Measurements from ENCODE around the gene TMPRSS3.

TMPRSS3 gene

DNA sequence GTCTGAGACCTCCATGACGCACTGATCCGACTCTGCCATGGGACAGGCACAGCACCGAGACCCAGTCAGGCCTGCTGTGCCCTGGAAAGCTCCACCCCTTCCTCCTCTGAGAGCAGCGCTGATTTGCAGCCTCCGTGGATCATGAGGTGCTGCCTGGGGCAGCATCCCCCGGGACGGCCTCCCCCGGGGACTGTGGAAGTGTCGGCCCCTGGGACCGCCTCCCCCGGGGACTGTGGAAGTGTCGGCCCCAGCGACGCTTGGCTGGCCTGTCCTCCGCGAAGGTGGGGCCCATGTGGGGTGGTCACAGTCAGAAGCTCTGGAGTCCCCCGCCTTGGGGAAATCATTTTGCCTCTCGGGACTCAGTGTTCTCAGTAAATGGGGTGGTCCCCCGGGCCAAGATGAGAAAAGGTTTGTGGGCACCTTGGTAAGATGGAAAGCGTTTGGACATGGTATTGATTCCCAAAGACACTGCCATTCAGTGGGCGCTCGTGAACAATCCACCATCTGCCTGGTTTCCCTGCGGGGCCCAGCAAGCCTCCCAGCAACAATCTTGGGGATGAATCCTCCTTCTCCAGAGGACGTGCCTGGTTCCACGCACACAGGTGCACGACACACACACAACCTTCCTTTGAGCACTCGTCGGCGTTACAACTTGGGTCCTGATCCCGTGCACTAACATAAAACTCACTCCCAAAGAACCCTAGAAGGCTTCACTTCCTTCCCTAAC is 48.1 kb downstream of the TMPRSS3 start:
- DNase-seq, result no peak
- TF ChIP-seq POLR2A (IDR thresholded peaks at IDR 0.05; ENCODE audit: low read length) (no peak), GATA1 (IDR thresholded peaks at IDR 0.05; ENCODE audit: low read depth, low read length) (no peak)

DNA sequence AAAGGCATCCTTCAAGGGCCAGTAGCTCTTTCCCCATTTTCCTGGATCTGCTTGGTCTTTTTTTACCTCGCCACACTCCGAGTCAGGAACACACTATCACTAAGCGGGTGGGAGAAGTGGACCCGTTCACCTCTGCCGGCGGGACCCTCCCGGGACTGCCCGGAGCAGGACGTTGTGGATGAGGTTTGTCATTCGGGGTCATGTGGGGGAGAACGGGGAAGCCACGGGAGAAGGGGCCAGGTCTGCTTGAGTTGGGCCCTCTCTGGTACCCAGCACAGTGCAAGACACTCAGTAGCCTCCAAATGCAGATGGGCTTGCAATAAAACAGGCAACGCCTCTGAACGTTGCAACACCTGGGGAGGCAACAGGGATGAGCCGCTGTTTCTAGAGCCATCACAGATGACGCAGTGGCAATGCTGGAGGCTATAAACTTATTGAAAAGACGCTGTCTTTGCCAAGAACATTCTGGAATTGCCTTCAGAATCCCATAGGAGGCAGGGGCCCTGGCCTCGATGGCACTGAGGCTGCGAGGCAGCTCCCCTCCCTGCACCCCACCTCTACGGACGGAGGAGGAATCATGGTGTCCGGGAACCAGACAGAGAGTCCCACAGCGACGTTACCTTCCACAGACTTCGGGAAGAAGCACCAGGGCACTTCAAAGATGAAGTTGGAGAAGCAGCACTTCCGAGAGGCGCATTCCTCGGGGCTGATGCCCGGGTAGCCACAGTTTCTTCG is 48.8 kb downstream of the TMPRSS3 start:
- no peak for DNase-seq
- TF ChIP-seq GATA1 (IDR thresholded peaks at IDR 0.05; ENCODE audit: low read depth, low read length), result no peak
- TF ChIP-seq POLR2A (IDR thresholded peaks at IDR 0.05; ENCODE audit: low read length), result no peak

DNA sequence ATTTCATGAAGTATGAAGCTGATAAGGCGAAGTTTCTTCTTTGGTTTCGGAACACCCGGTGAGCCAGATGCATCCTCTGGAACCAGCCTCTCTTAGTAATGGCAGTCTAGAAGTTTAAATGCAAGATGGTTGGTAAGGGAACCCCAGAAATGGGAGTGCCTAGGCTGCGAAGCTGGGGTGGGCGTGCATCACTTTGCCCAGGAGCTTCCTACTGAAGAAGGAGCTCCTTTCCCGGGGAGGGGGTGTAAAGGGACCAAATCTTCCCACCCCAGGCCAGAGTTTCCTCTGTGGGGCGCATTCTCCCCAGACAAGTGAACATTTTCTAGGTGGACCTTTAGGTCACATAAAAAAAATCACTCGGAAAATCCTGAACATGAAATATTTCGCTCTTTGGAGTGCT is 49.4 kb downstream of the TMPRSS3 start:
- no peak for TF ChIP-seq POLR2A (IDR thresholded peaks at IDR 0.05; ENCODE audit: low read length)
- TF ChIP-seq GATA1 (IDR thresholded peaks at IDR 0.05; ENCODE audit: low read depth, low read length), result no peak
- no peak for DNase-seq

DNA sequence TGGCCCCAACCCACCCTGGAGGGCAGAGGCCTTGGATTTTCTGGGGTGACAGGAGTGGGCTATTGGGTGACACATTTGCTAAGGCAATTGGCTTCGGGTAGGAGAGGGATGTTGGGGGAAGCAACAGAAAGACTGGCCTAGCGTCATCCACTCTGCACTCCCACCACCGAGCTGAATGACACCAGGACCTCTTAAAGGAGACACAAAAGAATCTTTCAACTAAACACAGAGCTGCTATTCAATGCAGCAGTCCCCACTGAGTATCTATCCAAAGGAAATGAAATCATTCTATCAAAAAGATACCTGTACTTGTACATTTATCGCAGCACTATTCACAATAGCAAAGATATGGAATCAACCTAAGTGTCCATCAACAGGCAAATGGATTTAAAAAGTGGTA is 51.2 kb downstream of the TMPRSS3 start:
- no peak for DNase-seq
- TF ChIP-seq POLR2A (IDR thresholded peaks at IDR 0.05; ENCODE audit: low read length), result no peak
- no peak for TF ChIP-seq GATA1 (IDR thresholded peaks at IDR 0.05; ENCODE audit: low read depth, low read length)

DNA sequence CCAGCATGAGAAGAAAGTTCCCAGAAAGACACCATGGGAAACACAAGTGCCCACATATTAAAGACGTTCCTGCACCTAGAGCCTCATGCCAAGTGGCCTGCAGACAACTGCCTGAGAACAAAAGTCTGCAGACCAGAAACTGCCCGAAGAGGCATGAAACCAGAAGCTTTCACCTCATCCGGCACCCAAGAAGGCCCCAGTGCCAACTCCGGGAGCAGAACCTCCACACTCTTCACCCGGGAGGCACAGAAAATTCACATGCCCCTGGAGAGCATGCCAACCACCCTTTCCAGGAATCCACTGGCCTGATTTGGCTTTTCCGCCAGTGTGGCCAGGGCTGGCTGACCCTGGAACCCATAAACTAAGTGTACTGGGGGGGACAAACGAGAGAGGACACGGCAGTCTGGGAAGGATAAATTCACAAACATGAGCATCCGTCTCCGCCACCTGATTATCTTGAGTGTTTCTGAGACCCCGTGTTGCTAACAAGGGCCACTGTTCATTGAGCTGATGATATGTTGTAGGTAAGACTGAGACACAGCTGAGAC is 51.8 kb downstream of the TMPRSS3 start:
- TF ChIP-seq GATA1 (IDR thresholded peaks at IDR 0.05; ENCODE audit: low read depth, low read length) (no peak), POLR2A (IDR thresholded peaks at IDR 0.05; ENCODE audit: low read length) (no peak)
- DNase-seq, result no peak

DNA sequence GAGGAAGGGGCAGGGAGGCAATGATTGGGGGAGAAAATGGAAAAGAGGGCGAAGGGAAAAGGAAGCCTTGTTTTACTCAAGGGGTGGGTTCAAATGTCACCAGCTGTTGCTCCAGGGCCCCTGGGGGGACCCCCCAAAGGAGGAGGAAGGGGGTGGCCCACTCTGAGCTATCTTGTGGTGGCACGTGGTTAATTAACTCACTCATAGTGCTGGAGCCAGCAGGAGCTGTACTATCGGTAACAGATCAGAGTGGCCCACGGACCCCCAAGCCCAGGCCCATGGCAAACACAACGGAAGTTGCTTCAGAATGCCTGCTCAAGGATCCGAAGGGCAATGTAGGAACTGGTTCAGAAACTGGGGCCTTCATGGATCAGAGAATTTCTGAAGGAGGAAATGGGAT is 52.3 kb downstream of the TMPRSS3 start:
- TF ChIP-seq GATA1 (IDR thresholded peaks at IDR 0.05; ENCODE audit: low read depth, low read length) (no peak), POLR2A (IDR thresholded peaks at IDR 0.05; ENCODE audit: low read length) (no peak)
- DNase-seq, result no peak

DNA sequence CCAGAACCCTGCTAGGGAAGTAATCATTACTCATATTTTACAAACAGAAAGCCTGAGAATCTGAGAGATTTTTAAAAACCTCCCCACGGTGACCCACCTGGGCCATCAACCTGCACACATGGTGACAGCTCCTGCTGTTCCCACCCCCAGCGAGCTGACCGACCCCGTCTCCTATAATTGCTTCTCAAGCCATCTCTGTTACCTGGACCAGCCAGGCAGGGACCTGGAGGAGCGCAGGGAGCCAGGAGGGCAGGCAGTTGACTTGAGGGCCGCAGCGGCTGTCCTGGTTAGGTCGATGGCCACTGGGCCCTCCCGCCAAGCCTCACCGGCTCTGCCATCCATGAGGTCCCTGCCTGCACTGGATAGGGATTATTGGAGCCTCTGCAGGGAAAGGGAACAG is 52.8 kb downstream of the TMPRSS3 start:
- no peak for DNase-seq
- TF ChIP-seq POLR2A (IDR thresholded peaks at IDR 0.05; ENCODE audit: low read length) (no peak), GATA1 (IDR thresholded peaks at IDR 0.05; ENCODE audit: low read depth, low read length) (no peak)

DNA sequence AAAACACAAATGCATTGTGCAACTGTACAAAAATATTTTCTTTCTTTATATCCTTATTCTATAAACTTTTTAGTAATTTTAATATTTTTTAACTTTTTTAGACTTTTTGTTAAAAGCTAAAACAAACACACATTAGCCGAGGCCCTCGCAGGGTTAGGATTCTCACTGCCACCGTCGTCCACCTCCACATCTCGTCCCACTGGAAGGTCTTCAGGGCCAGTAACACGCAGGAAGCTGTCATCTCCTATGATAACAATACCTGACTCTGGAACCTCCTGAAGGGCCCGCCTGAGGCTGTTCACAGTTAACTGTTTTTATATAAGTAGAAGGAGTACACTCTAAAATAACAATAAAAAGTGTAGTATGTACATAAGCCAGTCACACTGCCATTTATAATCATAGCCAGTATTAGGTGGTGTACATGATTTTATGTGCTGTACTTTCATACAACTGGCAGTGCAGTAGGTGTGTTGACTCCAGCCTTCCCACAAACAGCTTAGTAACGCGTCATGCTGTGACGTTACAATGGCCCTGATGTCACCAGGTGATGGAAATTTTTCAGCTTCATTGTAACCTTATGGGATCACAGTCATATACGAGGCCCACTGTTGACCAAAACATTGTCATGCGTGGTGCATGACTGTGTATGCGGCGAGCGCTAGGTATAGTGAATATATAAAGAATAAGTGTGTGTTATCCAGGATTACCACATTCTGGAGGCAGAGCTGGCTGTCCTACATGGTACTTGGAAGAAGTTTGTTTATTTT is 53.9 kb downstream of the TMPRSS3 start:
- DNase-seq, result no peak
- TF ChIP-seq POLR2A (IDR thresholded peaks at IDR 0.05; ENCODE audit: low read length), result no peak
- no peak for TF ChIP-seq GATA1 (IDR thresholded peaks at IDR 0.05; ENCODE audit: low read depth, low read length)

DNA sequence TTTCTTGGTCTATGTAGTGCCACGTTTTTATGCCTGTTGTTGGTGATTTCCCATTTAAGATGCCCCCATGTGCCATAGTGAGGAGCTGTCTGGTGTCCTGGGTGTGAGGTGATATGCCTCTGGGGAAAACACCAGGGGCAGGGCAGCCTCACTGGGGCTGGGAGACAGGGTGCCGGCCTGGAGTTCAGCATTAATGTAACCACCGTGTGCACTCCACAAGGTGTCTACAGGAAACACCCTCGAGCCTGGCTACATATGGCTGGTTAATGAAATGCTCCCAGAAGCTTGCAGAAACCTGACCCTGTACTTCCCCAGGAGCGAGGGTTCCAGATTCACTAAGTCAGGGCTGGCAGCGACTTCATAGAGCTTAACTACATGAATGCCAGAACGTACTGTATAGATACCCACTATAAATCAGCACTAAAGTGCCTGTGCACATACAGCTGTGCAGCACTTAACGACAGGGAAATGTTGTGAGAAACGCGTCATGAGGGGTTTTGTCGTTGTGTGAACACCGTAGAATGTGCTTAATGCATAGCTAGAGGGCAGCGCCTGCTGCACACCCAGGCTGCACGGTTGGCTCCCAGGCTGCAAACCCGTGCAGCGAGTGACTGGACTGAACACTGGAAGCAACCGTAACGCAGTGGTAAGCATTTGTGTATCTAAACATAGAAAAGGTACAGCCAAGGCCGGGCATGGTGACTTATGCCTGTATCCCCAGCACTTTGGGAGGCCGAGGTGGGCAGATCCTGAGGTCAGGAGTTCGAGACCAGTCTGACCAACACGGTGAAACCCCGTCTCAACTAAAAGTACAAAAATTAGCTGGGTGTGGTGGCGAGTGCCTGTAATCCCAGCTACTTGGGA is 55.4 kb downstream of the TMPRSS3 start:
- DNase-seq, result no peak
- TF ChIP-seq POLR2A (IDR thresholded peaks at IDR 0.05; ENCODE audit: low read length) (no peak), GATA1 (IDR thresholded peaks at IDR 0.05; ENCODE audit: low read depth, low read length) (no peak)

DNA sequence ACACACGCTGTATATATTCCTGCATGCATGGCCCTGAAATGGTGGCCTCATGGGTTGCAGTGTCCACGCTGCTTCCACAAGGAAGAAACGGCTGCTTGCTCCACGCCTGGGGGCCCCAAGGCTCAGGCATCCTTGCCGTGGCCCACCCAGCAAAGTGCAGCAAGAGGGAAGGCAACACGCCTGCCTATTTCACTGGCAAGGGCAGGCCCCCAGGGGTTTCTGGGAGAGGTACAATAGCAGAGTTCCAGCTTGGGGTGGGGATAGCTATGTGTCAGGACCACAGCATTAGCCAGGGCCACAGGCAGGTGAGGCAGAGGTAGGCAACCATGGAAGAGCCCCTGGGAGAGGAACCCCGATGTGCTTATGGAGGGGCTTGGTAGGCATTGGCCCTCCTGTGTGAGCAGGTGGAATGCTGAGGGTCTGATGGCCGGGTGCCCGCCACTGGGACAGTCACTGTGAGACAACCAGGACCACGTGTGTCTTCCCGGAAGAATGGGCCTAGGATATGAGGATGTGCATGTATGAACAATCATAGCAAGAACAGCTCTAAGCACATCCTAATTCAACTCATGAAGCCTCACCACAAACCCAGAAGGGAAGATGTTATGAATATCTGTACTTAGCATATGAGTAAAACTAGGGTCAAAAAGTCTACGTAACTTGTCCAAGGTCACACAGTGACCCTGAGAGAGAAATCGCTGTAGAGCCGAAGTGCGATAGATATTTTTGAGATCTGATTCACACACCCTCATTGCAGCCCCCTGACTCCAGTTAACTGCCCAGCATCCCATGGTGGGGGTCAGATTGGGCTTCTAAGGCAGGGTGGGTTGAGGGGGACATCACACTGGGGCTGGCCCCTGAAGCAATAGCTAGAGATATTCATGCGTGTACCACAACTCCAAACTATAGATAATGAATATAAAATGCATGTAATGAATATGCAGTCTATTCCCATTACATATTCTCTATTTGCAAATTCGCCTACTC is 56.8 kb downstream of the TMPRSS3 start:
- TF ChIP-seq GATA1 (IDR thresholded peaks at IDR 0.05; ENCODE audit: low read depth, low read length) (no peak), POLR2A (IDR thresholded peaks at IDR 0.05; ENCODE audit: low read length) (no peak)
- DNase-seq, result no peak

DNA sequence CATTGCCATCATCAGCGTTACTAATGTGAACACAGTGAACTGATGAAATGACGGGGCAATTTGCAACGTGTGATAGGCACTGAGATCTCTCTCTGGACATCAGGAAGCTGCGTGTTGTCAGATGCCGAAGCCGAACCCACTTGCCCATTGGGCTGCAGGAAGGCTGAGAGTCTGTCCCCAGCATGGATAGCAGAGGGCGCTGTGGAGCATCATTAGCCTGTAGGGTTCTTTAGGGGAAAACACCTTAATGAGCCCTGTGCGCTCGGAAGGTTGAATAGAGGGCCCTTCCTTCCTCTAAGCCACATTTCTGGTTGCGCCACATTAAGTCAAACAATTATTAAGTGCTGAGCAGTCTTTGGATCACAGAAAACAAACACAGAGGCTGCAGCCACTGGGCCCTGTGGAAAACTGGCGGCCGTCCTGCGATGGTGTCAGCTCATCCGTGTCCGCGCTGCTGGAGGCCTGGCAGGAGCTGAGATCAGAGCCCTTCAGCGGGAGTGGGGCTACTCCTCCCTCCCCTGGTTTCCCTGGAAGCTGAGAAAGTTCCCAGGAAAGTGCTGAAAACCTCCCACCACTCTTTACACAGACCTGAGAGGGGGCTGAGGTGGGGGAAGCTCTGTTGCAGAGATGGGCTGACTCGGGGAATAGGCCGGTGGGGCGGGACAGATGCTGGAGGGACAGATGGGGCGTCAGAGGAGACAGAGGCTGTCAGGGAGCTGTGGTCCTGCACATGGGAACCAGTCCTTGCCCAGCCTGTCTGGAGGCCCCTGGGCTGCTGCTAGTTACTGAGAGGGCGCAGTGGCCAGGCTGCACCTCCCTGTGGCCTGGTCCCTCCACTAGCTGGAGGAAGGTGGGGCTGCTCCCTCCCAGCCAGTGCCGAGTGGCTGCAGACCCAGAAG is 57.8 kb downstream of the TMPRSS3 start:
- TF ChIP-seq GATA1 (IDR thresholded peaks at IDR 0.05; ENCODE audit: low read depth, low read length), result no peak
- no peak for TF ChIP-seq POLR2A (IDR thresholded peaks at IDR 0.05; ENCODE audit: low read length)
- peak; percentile 52 to 73 for DNase-seq

All from erythroblast (primary cell).